Progenitor cell of endocrine pancreas (in vitro differentiated cells): ENCODE results near the gene ALDH3A2. TPM values are rescaled to one million over a fixed set of nuclear protein-coding genes. Genes with fewer than 3 reads are reported as not detected.

Source experiments
- DNase-seq: peaks from one replicate; pipeline ENCODE4 v3.0.0; 2021; ENCODE audit warnings: low spot score; ENCODE audit not compliant: unreplicated experiment
- H3K27ac Mint-ChIP-seq: 2 replicates; pipeline ENCODE4 v1.8.0; 2021; ENCODE audit warnings: mild to moderate bottlenecking, moderate library complexity, mixed read lengths
- H3K27me3 Mint-ChIP-seq: 2 replicates; pipeline ENCODE4 v1.8.0; 2021; ENCODE audit warnings: mixed read lengths
- H3K36me3 Mint-ChIP-seq: 2 replicates; pipeline ENCODE4 v1.8.0; 2022; ENCODE audit warnings: mixed read lengths; ENCODE audit not compliant: insufficient read depth
- H3K4me1 Mint-ChIP-seq: 2 replicates; pipeline ENCODE4 v1.8.0; 2021; ENCODE audit warnings: low read depth, mixed read lengths
- H3K4me3 Mint-ChIP-seq: 2 replicates; pipeline ENCODE4 v1.8.0; 2021; ENCODE audit warnings: low read depth, mild to moderate bottlenecking, moderate library complexity, mixed read lengths
- H3K9me3 Mint-ChIP-seq: 2 replicates; pipeline ENCODE4 v1.8.0; 2021; ENCODE audit warnings: low read depth, mixed read lengths
- CTCF ChIP-seq: fragments of 200-600 bp; sonication (generic); IDR thresholded peaks from one replicate; pipeline ENCODE4 v1.5.0; 2021; ENCODE audit warnings: antibody characterized with exemption, mild to moderate bottlenecking; ENCODE audit not compliant: unreplicated experiment
- total RNA-seq: library from RNA; stranded (reverse); gene quantifications from 2 replicates; pipeline ENCODE4 v1.2.1, GENCODE V29; 2021

ALDH3A2 gene
- total RNA-seq, 1 donor from 2014 or later: 127 TPM

GRCh38 chr17:19630035-19630434 is 18.5 kb upstream of the ALDH3A2 start:
- no peak overlapping the region for H3K4me3 Mint-ChIP-seq
- no peaks in the 10 kb centered on the region for H3K4me1 Mint-ChIP-seq
- no peaks in the 10 kb centered on the region for H3K36me3 Mint-ChIP-seq
- TF ChIP-seq CTCF: no peak
- H3K27me3 Mint-ChIP-seq: no peaks in the 10 kb centered on the region
- no peaks in the 10 kb centered on the region for H3K9me3 Mint-ChIP-seq
- no peak overlapping the region for H3K27ac Mint-ChIP-seq
- DNase-seq: no peak

- Mint-ChIP-seq H3K4me1 (no peaks in the 10 kb centered on the region), H3K4me3 (no peak overlapping the region), H3K27ac (no peak overlapping the region), H3K27me3 (no peaks in the 10 kb centered on the region), H3K36me3 (no peaks in the 10 kb centered on the region), H3K9me3 (no peaks in the 10 kb centered on the region)
- DNase-seq: no peak
- TF ChIP-seq CTCF: no peak
These were observed 17.9 kb upstream of the ALDH3A2 start for GRCh38 chr17:19630661-19631060.

- Mint-ChIP-seq H3K27me3 (no peaks in the 10 kb centered on the region), H3K36me3 (no peaks in the 10 kb centered on the region), H3K4me1 (no peaks in the 10 kb centered on the region), H3K9me3 (no peaks in the 10 kb centered on the region), H3K27ac (no peak overlapping the region), H3K4me3 (no peak overlapping the region)
- no peak for TF ChIP-seq CTCF
- DNase-seq: no peak
These were observed 16.6 kb upstream of the ALDH3A2 start for GRCh38 chr17:19631905-19632304.

- H3K9me3 Mint-ChIP-seq: no peaks in the 10 kb centered on the region
- no peak for DNase-seq
- no peak for TF ChIP-seq CTCF
- peaks cover 2% of the 10 kb centered on the region for H3K27me3 Mint-ChIP-seq
- H3K4me1 Mint-ChIP-seq: peaks cover 28% of the 10 kb centered on the region
- H3K27ac Mint-ChIP-seq: no peak overlapping the region
- no peak overlapping the region for H3K4me3 Mint-ChIP-seq
- no peaks in the 10 kb centered on the region for H3K36me3 Mint-ChIP-seq
These were observed 6.7 kb upstream of the ALDH3A2 start for GRCh38 chr17:19641687-19642372.

GRCh38 chr17:19642373-19642893 is 6.1 kb upstream of the ALDH3A2 start:
- Mint-ChIP-seq H3K9me3 (no peaks in the 10 kb centered on the region), H3K36me3 (no peaks in the 10 kb centered on the region), H3K27ac (peak overlapping the region; percentile 14), H3K4me1 (peaks cover 34% of the 10 kb centered on the region), H3K4me3 (no peak overlapping the region), H3K27me3 (peaks cover 2% of the 10 kb centered on the region)
- no peak for TF ChIP-seq CTCF
- no peak for DNase-seq
